Stimulated activated CD8-positive, alpha-beta memory T cell treated with anti-CD3 and anti-CD28 coated beads, Interleukin-2, amount 100 ng/mL, for 48 hours (primary cell): ENCODE data around the gene MACO1.
"Not testable (repeated sequence)": the region's sequence is repeated elsewhere in the genome, so short reads cannot be mapped to it uniquely, and the experiment has no call there.

Source experiments
- DNase-seq, 2 donors: peaks; one replicate each; pipeline ENCODE4 v3.0.0-alpha.2; 2020; ENCODE audit warnings: low read depth in 2 of 2

Gene MACO1

GRCh38 chr1:25487628-25488027 lies 56.9 kb downstream of the MACO1 start:
- DNase-seq = peak; percentile 11 to 20

- DNase-seq = no peak
These were observed 61.6 kb downstream of the MACO1 start for GRCh38 chr1:25492323-25492722.

GRCh38 chr1:25494952-25495351 lies 64.3 kb downstream of the MACO1 start:
- DNase-seq = no peak

- no peak for DNase-seq
These were observed 70.0 kb downstream of the MACO1 start for GRCh38 chr1:25500694-25501093.

- no peak for DNase-seq
These were observed 70.8 kb downstream of the MACO1 start for GRCh38 chr1:25501235-25502058.

GRCh38 chr1:25502957-25503356 lies 72.3 kb downstream of the MACO1 start:
- no peak for DNase-seq

- DNase-seq = peak; percentile 37 to 48
These were observed 73.1 kb downstream of the MACO1 start for GRCh38 chr1:25503551-25504426.

- DNase-seq = no peak
These were observed 74.3 kb downstream of the MACO1 start for GRCh38 chr1:25504706-25505595.

- DNase-seq = no peak
These were observed 75.1 kb downstream of the MACO1 start for GRCh38 chr1:25505656-25506385.

GRCh38 chr1:25506566-25507463 lies 76.1 kb downstream of the MACO1 start:
- not testable (repeated sequence) for DNase-seq

- no peak for DNase-seq
These were observed 83.0 kb downstream of the MACO1 start for GRCh38 chr1:25513666-25514065.

- DNase-seq = no peak
These were observed 84.3 kb downstream of the MACO1 start for GRCh38 chr1:25515033-25515432.

- DNase-seq = no peak
These were observed 86.0 kb downstream of the MACO1 start for GRCh38 chr1:25516686-25517085.

GRCh38 chr1:25517476-25518394 lies 87.0 kb downstream of the MACO1 start:
- no peak for DNase-seq

- no peak for DNase-seq
These were observed 88.9 kb downstream of the MACO1 start for GRCh38 chr1:25519624-25520023.

GRCh38 chr1:25520446-25521061 lies 89.9 kb downstream of the MACO1 start:
- DNase-seq = peak; percentile 32 to 56

GRCh38 chr1:25522031-25522655 lies 91.4 kb downstream of the MACO1 start:
- DNase-seq = no peak

GRCh38 chr1:25523542-25523941 lies 92.8 kb downstream of the MACO1 start:
- DNase-seq = no peak
